ENCODE data around the gene AP3D1. TPM values are rescaled to one million over a fixed set of nuclear protein-coding genes. Genes with fewer than 3 reads are reported as not detected.

Gene AP3D1
- total and polyA plus RNA-seq, 5 donors = 82.7 to 145 (median 87.3) TPM

Other genes starting within 250 kb of the AP3D1 start
- gene ADAT3, start 246.2 kb downstream of the AP3D1 start, total RNA-seq = 1 to 10 TPM; 1.2 to 2.7 (median 2.0) TPM
- 1.8 TPM for gene ADAT3, start 246.2 kb downstream of the AP3D1 start, polyA plus RNA-seq
- gene SCAMP4, start 246.2 kb downstream of the AP3D1 start, total RNA-seq = 10 to 100 TPM; 18.4 to 19.9 (median 18.9) TPM
- gene SCAMP4, start 246.2 kb downstream of the AP3D1 start, polyA plus RNA-seq = 16.1 TPM
- gene CSNK1G2, start 210.4 kb downstream of the AP3D1 start, total RNA-seq = 10 to 100 TPM; 25.6 to 32.2 (median 29.0) TPM
- gene CSNK1G2, start 210.4 kb downstream of the AP3D1 start, polyA plus RNA-seq = 30.2 TPM
- gene BTBD2, start 135.9 kb downstream of the AP3D1 start, total RNA-seq = 10 to 100 TPM; 52.7 to 68.4 (median 62.2) TPM
- 39.3 TPM for gene BTBD2, start 135.9 kb downstream of the AP3D1 start, polyA plus RNA-seq
- gene MKNK2, start 100.3 kb downstream of the AP3D1 start, total RNA-seq = 100 to 1,000 TPM in 3 of 4 donors, 10 to 100 TPM in 1; 96.9 to 151 (median 122) TPM
- gene MKNK2, start 100.3 kb downstream of the AP3D1 start, polyA plus RNA-seq = 75.9 TPM
- 10 to 100 TPM; 20.9 to 27.0 (median 21.8) TPM for gene MOB3A, start 55.2 kb downstream of the AP3D1 start, total RNA-seq
- 9.5 TPM for gene MOB3A, start 55.2 kb downstream of the AP3D1 start, polyA plus RNA-seq
- gene IZUMO4, start 54.7 kb downstream of the AP3D1 start, total RNA-seq = 1 to 10 TPM; 1.1 to 3.3 (median 2.3) TPM
- gene IZUMO4, start 54.7 kb downstream of the AP3D1 start, polyA plus RNA-seq = 2.7 TPM
- gene DOT1L, start 12.4 kb upstream of the AP3D1 start, total RNA-seq = 10 to 100 TPM; 12.3 to 17.1 (median 13.4) TPM
- gene DOT1L, start 12.4 kb upstream of the AP3D1 start, polyA plus RNA-seq = 6.0 TPM
- 10 to 100 TPM; 39.9 to 51.8 (median 45.8) TPM for gene PLEKHJ1, start 84.8 kb upstream of the AP3D1 start, total RNA-seq
- 65.2 TPM for gene PLEKHJ1, start 84.8 kb upstream of the AP3D1 start, polyA plus RNA-seq
- 10 to 100 TPM; 30.0 to 34.9 (median 33.1) TPM for gene SF3A2, start 85.3 kb upstream of the AP3D1 start, total RNA-seq
- 26.4 TPM for gene SF3A2, start 85.3 kb upstream of the AP3D1 start, polyA plus RNA-seq
- 1 to 10 TPM in 2 of 4 donors, under 1 TPM in 2; 0.31 to 1.6 (median 1.1) TPM for gene AMH, start 97.8 kb upstream of the AP3D1 start, total RNA-seq
- 0.36 TPM for gene AMH, start 97.8 kb upstream of the AP3D1 start, polyA plus RNA-seq
- gene JSRP1, start 104.9 kb upstream of the AP3D1 start, total RNA-seq = not detected
- gene JSRP1, start 104.9 kb upstream of the AP3D1 start, polyA plus RNA-seq = 0.75 TPM
- 1 to 10 TPM; 1.0 to 3.1 (median 1.7) TPM for gene PEAK3, start 130.6 kb upstream of the AP3D1 start, total RNA-seq
- 0.84 TPM for gene PEAK3, start 130.6 kb upstream of the AP3D1 start, polyA plus RNA-seq
- gene LINGO3, start 156.6 kb upstream of the AP3D1 start, total RNA-seq = not detected
- gene LINGO3, start 156.6 kb upstream of the AP3D1 start, polyA plus RNA-seq = not detected
- gene LSM7, start 177.0 kb upstream of the AP3D1 start, total RNA-seq = 10 to 100 TPM; 33.0 to 49.9 (median 41.4) TPM
- 123 TPM for gene LSM7, start 177.0 kb upstream of the AP3D1 start, polyA plus RNA-seq
- gene SPPL2B, start 177.1 kb upstream of the AP3D1 start, total RNA-seq = 10 to 100 TPM; 27.1 to 40.2 (median 31.8) TPM
- 28.1 TPM for gene SPPL2B, start 177.1 kb upstream of the AP3D1 start, polyA plus RNA-seq
- under 1 TPM in 2 of 4 donors, not detected in 2; 0.09 to 0.12 TPM for gene TMPRSS9, start 208.7 kb upstream of the AP3D1 start, total RNA-seq
- gene TMPRSS9, start 208.7 kb upstream of the AP3D1 start, polyA plus RNA-seq = not detected

Data from right cardiac atrium (tissue), 5 donors.